AG04449 (cell line): ENCODE measurements around the gene CARD11.

ENCODE experiments used
- CTCF ChIA-PET: fragments of 350-600 bp; formaldehyde crosslinking; extraction: SDS; loops from one replicate; lab custom pipeline; 2021; ENCODE audit warnings: antibody characterized with exemption; lab: Yijun Ruan, JAX
- POLR2A ChIA-PET: fragments of 400-600, 350-600 bp; formaldehyde crosslinking; extraction: SDS; loops from one replicate; lab custom pipeline; 2020; ENCODE audit warnings: antibody characterized with exemption, inconsistent platforms; lab: Yijun Ruan, JAX
- DNase-seq: peaks from one replicate; pipeline ENCODE4 v3.0.0-alpha.2; 2010; ENCODE audit warnings: low read depth, low spot score
- H3K4me3 ChIP-seq: 2 replicates; pipeline ENCODE4 v1.5.1; 2011; ENCODE audit warnings: low read depth, mild to moderate bottlenecking, control low read depth, low read length
- TF ChIP-seq, protein P1 (sequence below): IDR thresholded peaks from one replicate; pipeline ENCODE4 v1.5.1; 2011; ENCODE audit warnings: mild to moderate bottlenecking, moderate library complexity, low read length, control low read depth, inconsistent platforms; ENCODE audit not compliant: insufficient read depth; ENCODE audit errors: missing control alignments

The CARD11 gene

GRCh38 chr7:2856388-2857169, 187.1 kb downstream of the CARD11 start:
- H3K4me3 ChIP-seq = no peak overlapping the region
- ChIA-PET CTCF (interaction anchor here (1.1 kb wide), 2 partner anchors 9 to 185 kb away, joined by 3 to 4 read pairs; no protein-coding TSS in a partner anchor), POLR2A (no interaction called here)
- TF ChIP-seq, protein P1, sequence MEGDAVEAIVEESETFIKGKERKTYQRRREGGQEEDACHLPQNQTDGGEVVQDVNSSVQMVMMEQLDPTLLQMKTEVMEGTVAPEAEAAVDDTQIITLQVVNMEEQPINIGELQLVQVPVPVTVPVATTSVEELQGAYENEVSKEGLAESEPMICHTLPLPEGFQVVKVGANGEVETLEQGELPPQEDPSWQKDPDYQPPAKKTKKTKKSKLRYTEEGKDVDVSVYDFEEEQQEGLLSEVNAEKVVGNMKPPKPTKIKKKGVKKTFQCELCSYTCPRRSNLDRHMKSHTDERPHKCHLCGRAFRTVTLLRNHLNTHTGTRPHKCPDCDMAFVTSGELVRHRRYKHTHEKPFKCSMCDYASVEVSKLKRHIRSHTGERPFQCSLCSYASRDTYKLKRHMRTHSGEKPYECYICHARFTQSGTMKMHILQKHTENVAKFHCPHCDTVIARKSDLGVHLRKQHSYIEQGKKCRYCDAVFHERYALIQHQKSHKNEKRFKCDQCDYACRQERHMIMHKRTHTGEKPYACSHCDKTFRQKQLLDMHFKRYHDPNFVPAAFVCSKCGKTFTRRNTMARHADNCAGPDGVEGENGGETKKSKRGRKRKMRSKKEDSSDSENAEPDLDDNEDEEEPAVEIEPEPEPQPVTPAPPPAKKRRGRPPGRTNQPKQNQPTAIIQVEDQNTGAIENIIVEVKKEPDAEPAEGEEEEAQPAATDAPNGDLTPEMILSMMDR = no peak
- no peak for DNase-seq
